Esophagus squamous epithelium (tissue), 4 donors: Measurements from ENCODE around the gene SCN3A.

ENCODE experiments used
- POLR2A ChIP-seq, 4 donors: fragments of 450-650 bp; IDR thresholded peaks; one replicate each; pipeline ENCODE4 v1.6.1; 2017; ENCODE audit warnings: antibody characterized with exemption in 4 of 4, mild to moderate bottlenecking in 4 of 4, moderate library complexity in 3 of 4
- TF ChIP-seq, protein P1 (sequence below), 6 experiments: fragments of 450-650 bp in 4 of 6; fragments of 200-600 bp in 2 of 6; sonication (generic) in 2 of 6; IDR thresholded peaks; one replicate each; pipeline ENCODE4 v1.5.1; 2016 to 2019; ENCODE audit warnings: antibody characterized with exemption in 6 of 6, mild to moderate bottlenecking in 4 of 6, moderate library complexity in 4 of 6

DNA sequence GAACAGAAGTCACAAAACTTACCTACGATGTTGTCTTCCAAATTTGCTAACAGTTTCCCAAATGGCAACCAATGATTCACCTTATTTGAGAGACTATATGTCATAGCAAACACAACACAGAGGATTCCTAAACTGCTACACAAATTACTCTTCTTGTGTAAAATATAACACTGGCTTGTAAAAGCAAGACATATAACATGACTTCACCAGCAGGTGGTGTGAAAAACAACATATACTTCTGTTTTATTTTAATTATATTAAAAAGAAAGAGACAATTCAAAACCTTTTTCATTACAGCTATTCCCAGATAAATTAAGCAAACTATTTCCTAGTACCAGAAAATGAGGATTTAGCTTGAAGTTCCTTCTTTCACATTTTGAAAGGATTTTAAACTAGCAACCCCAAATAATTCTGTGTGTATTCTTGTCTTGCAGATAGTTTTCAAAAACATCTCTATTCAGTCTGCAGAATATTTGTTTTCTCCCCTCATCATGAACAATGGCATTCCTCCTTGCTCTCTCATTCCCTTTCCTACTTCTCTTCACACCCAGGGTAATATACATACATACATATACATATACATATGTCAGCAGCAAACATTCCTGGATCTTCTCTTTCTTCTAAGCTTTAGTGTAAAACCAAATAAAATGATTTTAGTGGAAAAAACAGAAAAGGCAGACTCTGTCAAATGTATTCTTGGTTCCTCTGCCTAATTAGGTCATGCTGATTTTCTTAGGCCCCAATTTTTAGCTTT, 62.1 kb downstream of the SCN3A start:
- TF ChIP-seq, protein P1, sequence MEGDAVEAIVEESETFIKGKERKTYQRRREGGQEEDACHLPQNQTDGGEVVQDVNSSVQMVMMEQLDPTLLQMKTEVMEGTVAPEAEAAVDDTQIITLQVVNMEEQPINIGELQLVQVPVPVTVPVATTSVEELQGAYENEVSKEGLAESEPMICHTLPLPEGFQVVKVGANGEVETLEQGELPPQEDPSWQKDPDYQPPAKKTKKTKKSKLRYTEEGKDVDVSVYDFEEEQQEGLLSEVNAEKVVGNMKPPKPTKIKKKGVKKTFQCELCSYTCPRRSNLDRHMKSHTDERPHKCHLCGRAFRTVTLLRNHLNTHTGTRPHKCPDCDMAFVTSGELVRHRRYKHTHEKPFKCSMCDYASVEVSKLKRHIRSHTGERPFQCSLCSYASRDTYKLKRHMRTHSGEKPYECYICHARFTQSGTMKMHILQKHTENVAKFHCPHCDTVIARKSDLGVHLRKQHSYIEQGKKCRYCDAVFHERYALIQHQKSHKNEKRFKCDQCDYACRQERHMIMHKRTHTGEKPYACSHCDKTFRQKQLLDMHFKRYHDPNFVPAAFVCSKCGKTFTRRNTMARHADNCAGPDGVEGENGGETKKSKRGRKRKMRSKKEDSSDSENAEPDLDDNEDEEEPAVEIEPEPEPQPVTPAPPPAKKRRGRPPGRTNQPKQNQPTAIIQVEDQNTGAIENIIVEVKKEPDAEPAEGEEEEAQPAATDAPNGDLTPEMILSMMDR (IDR thresholded peaks at IDR 0.05), result no peak
- TF ChIP-seq POLR2A (IDR thresholded peaks at IDR 0.05), result no peak
